ENCODE data around the gene CD38.

CD38 gene

DNA sequence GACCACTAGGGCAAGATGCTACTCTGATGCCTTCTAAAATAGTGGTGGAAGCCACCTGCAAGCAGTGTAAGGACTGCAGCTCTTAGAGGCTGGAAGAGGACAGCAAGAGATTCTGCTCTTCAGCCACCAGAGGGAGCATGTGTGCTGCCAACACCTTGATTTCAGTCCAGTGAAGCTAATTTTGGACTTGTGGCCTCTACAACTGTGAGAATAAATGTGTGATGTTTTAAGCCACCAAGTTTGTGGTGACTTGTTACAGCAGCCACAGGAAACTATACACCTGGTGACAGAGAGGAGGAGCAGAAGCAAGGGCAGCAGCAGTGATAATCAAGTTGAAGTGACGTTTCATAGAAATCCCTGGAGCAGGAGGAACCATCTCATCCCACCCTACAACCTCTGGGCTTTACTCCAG lies 104.6 kb downstream of the CD38 start:
- TF ChIP-seq, protein P1, sequence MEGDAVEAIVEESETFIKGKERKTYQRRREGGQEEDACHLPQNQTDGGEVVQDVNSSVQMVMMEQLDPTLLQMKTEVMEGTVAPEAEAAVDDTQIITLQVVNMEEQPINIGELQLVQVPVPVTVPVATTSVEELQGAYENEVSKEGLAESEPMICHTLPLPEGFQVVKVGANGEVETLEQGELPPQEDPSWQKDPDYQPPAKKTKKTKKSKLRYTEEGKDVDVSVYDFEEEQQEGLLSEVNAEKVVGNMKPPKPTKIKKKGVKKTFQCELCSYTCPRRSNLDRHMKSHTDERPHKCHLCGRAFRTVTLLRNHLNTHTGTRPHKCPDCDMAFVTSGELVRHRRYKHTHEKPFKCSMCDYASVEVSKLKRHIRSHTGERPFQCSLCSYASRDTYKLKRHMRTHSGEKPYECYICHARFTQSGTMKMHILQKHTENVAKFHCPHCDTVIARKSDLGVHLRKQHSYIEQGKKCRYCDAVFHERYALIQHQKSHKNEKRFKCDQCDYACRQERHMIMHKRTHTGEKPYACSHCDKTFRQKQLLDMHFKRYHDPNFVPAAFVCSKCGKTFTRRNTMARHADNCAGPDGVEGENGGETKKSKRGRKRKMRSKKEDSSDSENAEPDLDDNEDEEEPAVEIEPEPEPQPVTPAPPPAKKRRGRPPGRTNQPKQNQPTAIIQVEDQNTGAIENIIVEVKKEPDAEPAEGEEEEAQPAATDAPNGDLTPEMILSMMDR (IDR thresholded peaks at IDR 0.05): peak; percentile 86

DNA sequence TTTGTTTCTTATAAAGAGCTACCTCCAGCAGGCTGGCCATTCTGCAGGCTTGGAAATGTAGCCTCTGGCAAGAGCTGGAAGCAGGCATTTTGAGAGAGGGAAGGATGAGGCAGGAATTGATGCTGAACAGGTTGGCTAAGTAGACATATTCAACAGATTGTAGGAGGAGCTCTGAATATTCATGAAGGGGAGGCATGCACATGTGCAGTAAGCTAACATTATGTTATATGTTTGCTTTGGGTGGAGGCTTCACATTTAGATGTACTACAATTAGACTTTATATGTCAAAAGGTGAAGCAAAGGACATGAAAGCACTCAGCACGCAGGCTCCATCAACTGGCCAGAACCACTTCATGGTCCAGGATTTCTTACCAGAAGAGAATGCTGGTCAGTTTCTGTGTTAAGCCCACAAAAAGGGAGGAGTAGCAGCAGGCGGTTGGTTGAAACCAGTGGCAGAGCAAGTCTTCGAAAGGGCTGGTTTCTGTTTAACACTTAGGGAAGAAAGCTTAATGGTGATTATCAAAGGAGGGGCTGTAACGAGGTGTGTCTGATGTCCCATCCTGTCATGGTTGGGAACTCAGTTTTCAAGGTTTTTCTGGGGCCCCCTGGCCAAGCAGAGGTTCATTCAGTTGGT lies 105.6 kb downstream of the CD38 start:
- H3K36me3 ChIP-seq: no peaks in the 10 kb centered on the region
- H3K4me1 ChIP-seq (ENCODE audit: control insufficient read depth in 1 of 2, insufficient read depth in 1 of 2, low read depth in 1 of 2, low read length in 1 of 2): peaks cover 5 to 12% of the 10 kb centered on the region in 2 experiments
- no peak overlapping the region for H3K27ac ChIP-seq
- TF ChIP-seq, protein P1 (IDR thresholded peaks at IDR 0.05): no peak
- no peaks in the 10 kb centered on the region for H3K9me3 ChIP-seq
- H3K4me3 ChIP-seq (ENCODE audit: low read depth in 1 of 2, low read length in 1 of 2): no peak overlapping the region
- H3K27me3 ChIP-seq: no peaks in the 10 kb centered on the region

More for the DNA sequence above, 104.6 kb downstream of the CD38 start:
- Histone ChIP-seq H3K27me3 (no peaks in the 10 kb centered on the region), H3K27ac (no peak overlapping the region), H3K36me3 (no peaks in the 10 kb centered on the region), H3K4me3 (ENCODE audit: low read depth in 1 of 2, low read length in 1 of 2) (no peak overlapping the region), H3K4me1 (ENCODE audit: control insufficient read depth in 1 of 2, insufficient read depth in 1 of 2, low read depth in 1 of 2, low read length in 1 of 2) (peaks cover 0 to 3% of the 10 kb centered on the region in 2 experiments), H3K9me3 (no peaks in the 10 kb centered on the region)

DNA sequence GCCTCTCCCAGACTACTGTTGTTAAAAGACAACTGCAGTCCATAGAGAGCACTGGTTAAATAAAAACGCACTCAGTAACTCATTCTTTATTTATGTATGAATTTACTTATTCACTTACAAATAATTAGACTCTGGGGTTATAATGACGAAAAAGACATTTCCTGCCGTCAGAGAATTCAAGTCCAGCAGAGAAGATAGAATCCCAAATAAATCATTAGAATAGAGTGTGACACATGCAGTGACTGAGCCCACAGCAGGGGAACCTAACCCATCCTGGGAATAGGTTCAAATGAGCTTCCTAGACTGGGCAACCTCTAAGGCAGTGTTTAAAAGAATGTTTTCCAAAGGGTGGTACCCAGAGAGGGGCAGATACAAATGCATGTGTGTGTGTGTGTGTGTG lies 106.5 kb downstream of the CD38 start:
- Histone ChIP-seq H3K27ac (no peak overlapping the region), H3K4me3 (ENCODE audit: low read depth in 1 of 2, low read length in 1 of 2) (no peak overlapping the region), H3K36me3 (no peaks in the 10 kb centered on the region), H3K27me3 (no peaks in the 10 kb centered on the region), H3K4me1 (ENCODE audit: control insufficient read depth in 1 of 2, insufficient read depth in 1 of 2, low read depth in 1 of 2, low read length in 1 of 2) (peaks cover 5 to 12% of the 10 kb centered on the region in 2 experiments), H3K9me3 (no peaks in the 10 kb centered on the region)
- TF ChIP-seq, protein P1 (IDR thresholded peaks at IDR 0.05): no peak

DNA sequence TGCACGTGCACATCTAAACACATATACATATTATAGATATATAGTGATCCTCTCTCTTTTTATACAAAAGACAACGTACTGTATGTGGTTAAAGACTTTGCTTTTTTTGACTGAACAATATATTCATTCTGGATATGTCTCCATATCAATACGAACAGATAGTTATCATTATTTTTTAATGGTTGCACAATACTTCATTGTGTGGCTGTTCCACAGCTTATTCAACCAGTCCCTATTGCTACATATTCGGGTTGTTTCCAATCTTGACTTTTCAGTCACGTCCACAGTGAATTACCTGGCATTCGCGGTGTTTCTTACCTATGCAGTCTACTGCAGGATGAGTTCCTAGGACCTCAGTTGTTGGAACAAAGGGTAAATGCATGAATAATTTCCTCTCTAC lies 107.3 kb downstream of the CD38 start:
- Histone ChIP-seq H3K27me3 (no peaks in the 10 kb centered on the region), H3K27ac (no peak overlapping the region), H3K9me3 (no peaks in the 10 kb centered on the region), H3K36me3 (no peaks in the 10 kb centered on the region), H3K4me1 (ENCODE audit: control insufficient read depth in 1 of 2, insufficient read depth in 1 of 2, low read depth in 1 of 2, low read length in 1 of 2) (peaks cover 5 to 12% of the 10 kb centered on the region in 2 experiments), H3K4me3 (ENCODE audit: low read depth in 1 of 2, low read length in 1 of 2) (no peak overlapping the region)
- TF ChIP-seq, protein P1 (IDR thresholded peaks at IDR 0.05): no peak

DNA sequence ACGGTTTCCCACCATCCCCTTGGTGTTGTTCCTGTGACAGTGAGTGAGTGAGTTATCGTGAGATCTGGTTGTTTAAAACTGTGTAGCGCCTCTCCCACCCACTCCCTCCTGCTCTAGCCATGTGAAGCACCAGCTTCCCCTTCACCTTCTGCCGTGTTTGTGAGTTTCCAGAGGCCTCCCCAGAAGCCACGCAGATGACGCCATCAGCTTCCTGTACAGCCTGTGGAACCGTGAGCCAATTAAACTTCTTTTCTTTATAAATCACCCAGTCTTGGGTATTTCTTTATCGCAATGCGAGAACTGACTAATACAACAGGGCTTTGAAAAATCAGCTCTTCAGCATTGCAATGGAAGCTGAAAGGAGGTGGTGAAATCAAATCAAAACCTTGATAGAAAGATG lies 110.4 kb downstream of the CD38 start:
- H3K4me1 ChIP-seq (ENCODE audit: control insufficient read depth in 1 of 2, insufficient read depth in 1 of 2, low read depth in 1 of 2, low read length in 1 of 2): peaks cover 5 to 16% of the 10 kb centered on the region in 2 experiments
- H3K27ac ChIP-seq: peak overlapping the region; percentile 54
- H3K36me3 ChIP-seq: no peaks in the 10 kb centered on the region
- no peaks in the 10 kb centered on the region for H3K9me3 ChIP-seq
- H3K27me3 ChIP-seq: no peaks in the 10 kb centered on the region
- H3K4me3 ChIP-seq (ENCODE audit: low read depth in 1 of 2, low read length in 1 of 2): no peak overlapping the region
- TF ChIP-seq, protein P1 (IDR thresholded peaks at IDR 0.05): no peak
